HG02588 (cell line): Measurements from ENCODE around the gene CDKN2A.

ENCODE experiments used
- ATAC-seq: cut with Tn5 transposase; IDR thresholded peaks from one replicate; pipeline ENCODE4 v1.9.1; 2021; ENCODE audit warnings: mild to moderate bottlenecking, moderate library complexity; ENCODE audit not compliant: unreplicated experiment

The CDKN2A gene

GRCh38 chr9:21993893-21994555 is at the start of gene CDKN2A:
CDKN2A (minus strand) TSS chr9:21994392.
- ATAC-seq = peak; percentile 40

GRCh38 chr9:22043928-22044327 is 49.7 kb upstream of the CDKN2A start:
- no peak for ATAC-seq

DNA sequence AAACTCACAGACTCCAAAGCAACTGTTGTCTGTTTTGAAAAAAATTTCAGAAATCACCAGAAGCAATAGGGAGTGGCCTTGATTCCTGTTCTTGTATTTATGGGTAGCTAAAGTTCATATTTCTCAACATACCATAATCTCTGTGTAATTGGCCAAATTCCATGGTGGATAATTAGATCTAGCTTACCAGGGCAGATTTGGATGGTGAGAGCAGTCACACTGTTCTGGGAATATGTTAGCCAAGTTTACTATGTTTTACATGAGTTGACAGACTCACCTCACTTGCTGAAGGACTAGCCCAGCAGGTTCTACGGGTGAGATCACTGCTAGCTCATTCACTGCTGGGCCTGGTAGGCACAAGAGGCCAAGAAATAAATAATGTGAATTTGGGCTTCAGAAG is 47.6 kb upstream of the CDKN2A start:
- ATAC-seq = no peak

- ATAC-seq = no peak
Observed at GRCh38 chr9:22041344-22041743, 47.2 kb upstream of the CDKN2A start.

DNA sequence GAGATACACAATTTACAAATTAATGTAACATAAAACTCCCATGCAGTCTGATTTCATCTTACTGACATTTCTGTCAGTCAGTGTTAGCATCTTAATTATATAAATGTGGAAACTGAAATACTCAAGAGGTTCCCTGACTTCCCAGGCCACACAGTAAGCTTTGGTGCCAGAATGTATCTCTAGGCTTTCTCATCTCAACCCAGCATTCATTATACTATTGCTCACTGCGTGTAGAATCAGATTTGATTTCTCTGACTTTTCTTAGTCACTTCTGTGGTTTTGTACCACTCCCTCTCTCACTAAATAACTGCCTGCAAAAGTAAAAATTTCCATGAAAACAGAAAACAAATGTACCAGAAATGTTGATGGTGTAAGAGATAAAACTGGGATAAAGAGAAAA is 46.6 kb upstream of the CDKN2A start:
- ATAC-seq = no peak

- no peak for ATAC-seq
Observed at GRCh38 chr9:22039258-22039657, 45.1 kb upstream of the CDKN2A start.

- no peak for ATAC-seq
Observed at GRCh38 chr9:22037954-22038690, 43.9 kb upstream of the CDKN2A start.

DNA sequence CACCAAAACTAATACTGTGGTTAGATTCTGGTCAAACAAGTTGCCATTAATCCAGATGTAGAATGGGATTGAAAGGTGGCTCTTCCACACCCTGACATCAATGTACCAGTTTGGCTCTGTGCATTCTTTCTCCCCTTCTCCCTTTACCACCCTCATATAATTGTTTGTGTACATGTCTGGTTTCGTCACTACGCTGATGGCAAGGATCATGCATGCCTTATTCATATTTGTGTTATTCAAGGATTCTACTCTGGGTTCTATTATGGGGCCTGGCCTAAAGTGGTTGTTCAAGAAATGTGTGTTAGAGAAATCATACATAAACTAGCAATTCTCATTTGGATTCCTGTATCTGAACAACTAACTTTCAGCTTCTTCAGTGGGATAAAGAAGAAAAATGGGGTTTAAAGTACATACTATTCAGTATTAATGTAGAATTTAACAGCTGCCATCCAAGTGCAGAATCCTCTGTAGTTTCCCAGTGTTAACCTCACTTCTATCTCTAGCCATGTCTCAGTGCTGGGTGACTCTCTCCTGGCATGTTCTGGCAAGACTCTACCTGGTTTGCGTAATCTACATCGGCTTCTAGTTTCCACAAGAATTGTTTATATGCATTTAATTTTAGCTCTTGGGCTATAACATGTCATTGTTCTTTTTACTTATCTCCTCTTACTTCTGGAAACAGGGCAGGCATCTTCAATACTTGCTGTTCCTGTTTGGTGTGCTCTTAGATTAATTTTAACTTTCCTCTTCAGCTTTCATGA is 42.9 kb upstream of the CDKN2A start:
- ATAC-seq = no peak

GRCh38 chr9:22035591-22036011 is 41.4 kb upstream of the CDKN2A start:
- no peak for ATAC-seq

GRCh38 chr9:22033012-22033630 is 38.9 kb upstream of the CDKN2A start:
- ATAC-seq = no peak

- no peak for ATAC-seq
Observed at GRCh38 chr9:22031655-22032411, 37.6 kb upstream of the CDKN2A start.

- ATAC-seq = peak; percentile 63
Observed at GRCh38 chr9:22030101-22030598, 36.0 kb upstream of the CDKN2A start.

DNA sequence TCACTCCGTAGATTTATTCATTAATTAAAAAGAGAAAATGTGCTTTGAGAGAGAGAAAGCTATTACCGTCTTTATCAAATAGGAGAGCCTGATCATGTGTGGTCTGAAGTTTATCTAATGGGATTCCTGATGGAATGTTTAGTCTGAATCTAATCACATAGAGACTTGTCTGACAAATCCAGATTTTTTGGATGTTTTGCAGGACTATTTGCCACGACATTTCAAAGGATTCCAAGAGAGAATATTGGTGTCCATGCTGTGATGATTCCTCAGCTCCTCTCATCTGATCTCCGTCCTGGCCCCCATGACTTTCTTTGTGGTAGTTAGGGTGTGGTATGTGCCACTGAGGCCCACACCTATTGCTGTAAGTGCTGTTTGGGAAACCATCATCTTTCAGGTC is 35.0 kb upstream of the CDKN2A start:
- ATAC-seq = no peak

DNA sequence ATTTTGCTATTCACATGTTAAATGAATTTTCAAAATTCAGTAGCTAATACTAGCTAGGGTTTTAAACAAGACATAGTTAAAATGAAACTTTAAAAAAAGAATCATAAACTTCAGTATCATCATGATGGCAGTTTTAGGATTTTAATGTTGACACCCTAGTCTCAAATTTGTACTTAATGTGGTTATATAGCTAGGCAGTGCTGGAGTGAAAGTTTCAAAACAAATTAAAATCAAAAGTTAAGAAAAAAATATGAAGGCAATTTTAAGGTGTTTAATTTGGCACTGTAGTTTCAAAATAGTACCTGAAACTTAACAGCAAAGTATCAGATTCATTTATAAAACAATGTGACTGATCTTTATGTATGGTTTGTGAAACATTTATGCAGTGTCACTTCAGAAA is 34.2 kb upstream of the CDKN2A start:
- no peak for ATAC-seq

- no peak for ATAC-seq
Observed at GRCh38 chr9:22026696-22027095, 32.5 kb upstream of the CDKN2A start.

DNA sequence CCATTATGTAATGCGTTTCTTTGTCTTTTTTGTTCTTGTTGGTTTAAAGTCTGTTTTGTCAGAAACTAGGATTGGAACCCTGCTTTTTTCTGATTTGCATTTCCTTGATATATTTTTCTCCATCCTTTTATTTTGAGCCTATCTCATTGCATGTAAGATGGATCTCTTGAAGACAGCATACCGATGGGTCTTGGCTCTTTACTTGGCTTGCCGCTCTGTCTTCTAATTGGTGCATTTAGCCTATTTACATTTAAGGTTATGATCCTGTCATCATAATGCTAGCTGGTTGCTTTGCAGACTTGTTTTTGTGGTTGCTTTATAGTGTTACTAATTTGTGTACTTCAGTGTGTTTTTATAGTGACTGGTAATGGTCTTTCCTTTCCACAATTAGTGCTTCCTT is 28.2 kb upstream of the CDKN2A start:
- ATAC-seq = no peak

DNA sequence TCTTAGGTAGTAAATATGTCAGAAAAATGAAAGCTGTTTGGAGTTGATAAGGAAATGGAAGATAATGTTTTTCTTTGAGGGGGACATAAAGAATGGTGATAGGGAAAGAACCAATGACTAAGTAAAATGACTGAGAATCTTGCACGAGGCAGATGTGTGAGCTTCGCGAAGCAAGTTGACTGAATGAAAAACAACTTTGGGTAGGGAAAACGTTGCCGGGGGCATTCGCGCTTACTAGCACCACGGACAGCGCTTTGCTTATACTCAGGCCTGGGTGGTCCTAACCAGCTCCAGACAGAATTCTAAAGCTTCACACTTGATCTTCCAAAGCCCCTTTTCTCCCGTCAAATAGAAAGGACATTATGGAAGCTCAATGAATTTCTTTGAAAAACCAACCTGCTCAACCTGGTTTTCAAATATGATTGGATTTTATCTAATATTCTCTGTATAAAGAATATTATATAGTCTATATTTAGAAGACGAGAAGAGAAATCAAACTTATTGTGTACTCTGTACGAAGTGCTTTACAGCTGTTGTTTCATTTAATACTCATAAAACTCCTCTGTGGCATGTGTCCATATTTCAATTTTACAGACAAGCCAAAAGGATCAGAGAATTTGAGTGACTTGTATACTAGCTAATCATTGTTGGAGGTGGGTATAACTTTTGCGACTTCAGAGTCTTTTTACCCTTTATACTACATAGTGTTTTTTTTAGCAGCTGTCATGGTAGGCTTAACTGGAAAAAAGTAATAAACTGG is 16.9 kb upstream of the CDKN2A start:
- ATAC-seq = no peak

DNA sequence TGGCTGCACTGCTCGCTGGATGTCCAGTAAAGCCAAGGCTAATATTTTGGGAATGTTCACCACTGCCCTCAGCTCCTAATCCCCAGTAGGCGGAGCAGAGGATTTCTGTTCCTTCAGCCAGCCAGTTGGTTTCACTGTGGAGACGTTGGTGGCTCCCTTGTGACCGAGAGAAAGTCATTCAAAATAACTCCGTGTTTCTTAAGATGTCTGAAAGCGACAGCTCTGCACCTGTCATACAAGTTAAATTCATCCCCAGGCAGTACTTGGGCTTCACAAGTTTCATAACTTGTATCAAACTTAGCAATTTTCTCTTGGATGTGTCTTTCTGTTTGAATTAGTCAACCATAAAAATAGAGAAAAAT is 15.3 kb upstream of the CDKN2A start:
- ATAC-seq = peak; percentile 38

DNA sequence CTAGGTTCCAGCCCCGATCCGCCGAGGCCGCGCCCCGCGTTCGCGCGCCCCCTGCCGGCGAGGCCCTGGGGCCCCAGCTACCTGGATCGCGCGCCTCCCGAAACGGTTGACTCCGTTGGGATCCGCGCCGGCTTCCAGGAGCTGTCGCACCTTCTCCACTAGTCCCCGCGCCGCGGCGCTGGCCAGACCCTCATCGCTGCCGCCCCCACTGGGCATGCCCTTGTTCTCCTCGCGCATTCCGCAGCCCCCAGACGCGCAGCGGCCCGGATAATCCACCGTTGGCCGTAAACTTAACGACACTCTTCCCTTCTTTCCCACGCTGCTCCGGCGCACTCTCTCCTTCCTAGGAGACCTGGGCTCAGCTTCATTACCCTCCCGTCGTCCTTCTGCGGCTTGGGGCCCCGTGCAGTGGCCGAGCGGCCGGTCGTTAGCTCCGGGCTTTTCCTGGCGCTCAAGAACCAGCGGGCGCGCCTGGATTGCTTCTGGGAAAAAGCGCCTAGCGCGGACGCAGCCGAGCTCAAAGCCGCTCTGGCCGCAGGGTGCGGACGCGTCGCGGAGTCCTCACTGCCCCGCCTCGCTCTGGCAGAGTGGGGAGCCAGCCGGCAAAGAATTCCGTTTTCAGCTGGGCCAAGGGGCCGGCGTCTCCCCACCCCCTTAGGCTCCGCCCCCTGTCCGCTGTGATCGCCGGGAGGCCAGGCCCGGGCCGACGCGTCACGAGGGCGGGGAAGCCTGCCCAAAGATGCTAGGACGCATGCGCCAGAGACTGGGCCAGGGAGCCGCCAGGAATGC is 14.7 kb upstream of the CDKN2A start, which contains the start of gene CDKN2B:
CDKN2B (minus strand) TSS at position 589 of the 789 bp plus-strand sequence; CDS start at position 237, 352 bp downstream.
- ATAC-seq = peak; percentile 95
